ENCODE measurements around the gene AVPR1A.
"Not testable (repeated sequence)": the region's sequence is repeated elsewhere in the genome, so short reads cannot be mapped to it uniquely, and the experiment has no call there.

AVPR1A gene

GRCh38 chr12:63150713-63151622 is at the start of gene AVPR1A:
AVPR1A (minus strand) TSS chr12:63151201; CDS start chr12:63150836, 365 bp downstream.
- DNase-seq: no peak

- DNase-seq: no peak
Observed at GRCh38 chr12:63196168-63196567, 45.2 kb upstream of the AVPR1A start.

- DNase-seq: no peak
Observed at GRCh38 chr12:63179224-63179623, 28.2 kb upstream of the AVPR1A start.

- DNase-seq: no peak
Observed at GRCh38 chr12:63170321-63170720, 19.3 kb upstream of the AVPR1A start.

- not testable (repeated sequence) for DNase-seq
Observed at GRCh38 chr12:63167741-63168140, 16.7 kb upstream of the AVPR1A start.

- no peak for DNase-seq
Observed at GRCh38 chr12:63164911-63165310, 13.9 kb upstream of the AVPR1A start.

GRCh38 chr12:63163541-63163940 is 12.5 kb upstream of the AVPR1A start:
- no peak for DNase-seq

GRCh38 chr12:63155375-63155774 is 4.4 kb upstream of the AVPR1A start:
- no peak for DNase-seq

- no peak for DNase-seq
Observed at GRCh38 chr12:63154560-63154959, 3.6 kb upstream of the AVPR1A start.

GRCh38 chr12:63152321-63152700 is 1.3 kb upstream of the AVPR1A start:
- no peak for DNase-seq

GRCh38 chr12:63151623-63152320 is 771 bp upstream of the AVPR1A start:
- no peak for DNase-seq

- DNase-seq: no peak
Observed at GRCh38 chr12:63149909-63150712, 890 bp downstream of the AVPR1A start.

GRCh38 chr12:63144556-63144955 is 6.4 kb downstream of the AVPR1A start:
- DNase-seq: no peak

GRCh38 chr12:63138488-63138887 is 12.5 kb downstream of the AVPR1A start:
- no peak for DNase-seq

- DNase-seq: no peak
Observed at GRCh38 chr12:63133981-63134380, 17.0 kb downstream of the AVPR1A start.

- DNase-seq: no peak
Observed at GRCh38 chr12:63132201-63132600, 18.8 kb downstream of the AVPR1A start.

GRCh38 chr12:63129927-63130326 is 21.1 kb downstream of the AVPR1A start:
- DNase-seq: no peak

- no peak for DNase-seq
Observed at GRCh38 chr12:63124778-63125177, 26.2 kb downstream of the AVPR1A start.

- peak in 2 of 6 experiments; percentile 7 to 12 for DNase-seq
Observed at GRCh38 chr12:63103494-63104131, 47.4 kb downstream of the AVPR1A start.

- no peak for DNase-seq
Observed at GRCh38 chr12:63101920-63102319, 49.1 kb downstream of the AVPR1A start.

GRCh38 chr12:63098851-63099250 is 52.1 kb downstream of the AVPR1A start:
- no peak for DNase-seq

- DNase-seq: no peak
Observed at GRCh38 chr12:63095369-63095980, 55.5 kb downstream of the AVPR1A start.

All from stimulated activated naive CD4-positive, alpha-beta T cell (primary cell).